Psoas muscle (tissue), 8 donors: ENCODE data around the gene STX18. TPM values are rescaled to one million over a fixed set of nuclear protein-coding genes. Genes with fewer than 3 reads are reported as not detected.

Source experiments
- ATAC-seq, 4 donors: fragments of 200-7000 bp; cut with Tn5 transposase; one replicate each; pipeline ENCODE4 v1.9.1; 2020; ENCODE audit warnings: moderate library complexity in 3 of 4, mild to moderate bottlenecking in 2 of 4
- DNase-seq, 2 donors: peaks; one replicate each; pipeline ENCODE4 v3.0.0-alpha.2; 2020
- H3K27ac ChIP-seq: fragments of 200-600 bp; one replicate; pipeline ENCODE4 v1.8.0; 2022
- H3K27me3 ChIP-seq, 3 donors: fragments of 200-600 bp in 1 of 3; one replicate each; pipeline versions ENCODE4 v1.6.1 to v1.8.0; 2013 to 2022; ENCODE audit warnings: low read length in 2 of 3, mild to moderate bottlenecking in 2 of 3, moderate library complexity in 1 of 3; ENCODE audit not compliant: insufficient read depth in 3 of 3
- H3K36me3 ChIP-seq, 2 donors: fragments of 200-600 bp in 1 of 2; one replicate each; pipeline versions ENCODE4 v1.6.1 to v1.8.0; 2013 to 2022; ENCODE audit warnings: low read depth in 1 of 2, mild to moderate bottlenecking in 1 of 2, moderate library complexity in 1 of 2; ENCODE audit not compliant: insufficient read depth in 1 of 2
- H3K4me1 ChIP-seq: fragments of 200-600 bp; one replicate; pipeline ENCODE4 v1.8.0; 2022
- H3K4me3 ChIP-seq: fragments of 200-600 bp; one replicate; pipeline ENCODE4 v1.8.0; 2022; ENCODE audit warnings: mild to moderate bottlenecking
- H3K9me3 ChIP-seq: fragments of 200-600 bp; one replicate; pipeline ENCODE4 v1.8.0; 2022
- WGBS, 3 donors: extraction: QIAGEN DNeasy Blood & Tissue Kit; methylation state at CpG; one replicate each; pipeline versions ENCODE4 v1.1.6 to v1.1.7; 2013; 5-methylcytosine and 5-hydroxymethylcytosine counted together
- intact Hi-C, 2 donors: fragments of 100-400 bp; cut with DNase I; formaldehyde crosslinking; loops; one replicate each; pipeline versions ENCODE4 v1.11.0 to v1.14.2; 2022
- polyA plus RNA-seq, 3 donors: library from polyadenylated mRNA; stranded (reverse); fragments of 200-250 nt; gene quantifications; one replicate each; pipeline ENCODE4 v1.2.3, GENCODE V29; 2013
- total RNA-seq, 4 donors: library from RNA; stranded (reverse); fragmentation: NEBNext Ultra II Directional in 2 of 4; extraction: Animal tissue kit (Norgen Biotek cat#: 25700) in 2 of 4; gene quantifications; one replicate each; pipeline versions ENCODE4 v1.2.1 to v1.2.4, GENCODE V29; 2021 to 2023
- TF ChIP-seq, protein P1 (sequence below): fragments of 200-600 bp; IDR thresholded peaks from one replicate; pipeline ENCODE4 v1.8.0; 2022; ENCODE audit warnings: antibody characterized with exemption
- donor health status: healthy with polysubstance abuse.
- donor health status: DM: no; HTN: no; CAD: no; lungs with moderate emphysema.
- donor health status: Bipolar disorder and iron deficiency.
- donor health status: healthy.
- donor health status: DM: yes; HTN: yes; CAD: no.
- donor health status: DM: no; HTN: no; CAD: no.
- donor health status: DM: no; HTN: no; CAD: no.
- donor health status: DM: yes; HTN: yes; CAD: no.

The STX18 gene
- total and polyA plus RNA-seq, 7 donors: 12.1 to 29.7 (median 21.1) TPM

GRCh38 chr4:4461178-4461577 lies 80.7 kb downstream of the STX18 start:
- TF ChIP-seq, protein P1, sequence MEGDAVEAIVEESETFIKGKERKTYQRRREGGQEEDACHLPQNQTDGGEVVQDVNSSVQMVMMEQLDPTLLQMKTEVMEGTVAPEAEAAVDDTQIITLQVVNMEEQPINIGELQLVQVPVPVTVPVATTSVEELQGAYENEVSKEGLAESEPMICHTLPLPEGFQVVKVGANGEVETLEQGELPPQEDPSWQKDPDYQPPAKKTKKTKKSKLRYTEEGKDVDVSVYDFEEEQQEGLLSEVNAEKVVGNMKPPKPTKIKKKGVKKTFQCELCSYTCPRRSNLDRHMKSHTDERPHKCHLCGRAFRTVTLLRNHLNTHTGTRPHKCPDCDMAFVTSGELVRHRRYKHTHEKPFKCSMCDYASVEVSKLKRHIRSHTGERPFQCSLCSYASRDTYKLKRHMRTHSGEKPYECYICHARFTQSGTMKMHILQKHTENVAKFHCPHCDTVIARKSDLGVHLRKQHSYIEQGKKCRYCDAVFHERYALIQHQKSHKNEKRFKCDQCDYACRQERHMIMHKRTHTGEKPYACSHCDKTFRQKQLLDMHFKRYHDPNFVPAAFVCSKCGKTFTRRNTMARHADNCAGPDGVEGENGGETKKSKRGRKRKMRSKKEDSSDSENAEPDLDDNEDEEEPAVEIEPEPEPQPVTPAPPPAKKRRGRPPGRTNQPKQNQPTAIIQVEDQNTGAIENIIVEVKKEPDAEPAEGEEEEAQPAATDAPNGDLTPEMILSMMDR: no peak
- no peaks in the 10 kb centered on the region for H3K9me3 ChIP-seq
- intact Hi-C loops: no loop called here
- DNase-seq: no peak
- H3K36me3 ChIP-seq: peaks cover 3 to 45% of the 10 kb centered on the region in 2 donors
- H3K27ac ChIP-seq: no peak overlapping the region
- ATAC-seq: no peak
- no peak overlapping the region for H3K4me3 ChIP-seq
- no peaks in the 10 kb centered on the region for H3K4me1 ChIP-seq
- no peaks in the 10 kb centered on the region for H3K27me3 ChIP-seq

DNA sequence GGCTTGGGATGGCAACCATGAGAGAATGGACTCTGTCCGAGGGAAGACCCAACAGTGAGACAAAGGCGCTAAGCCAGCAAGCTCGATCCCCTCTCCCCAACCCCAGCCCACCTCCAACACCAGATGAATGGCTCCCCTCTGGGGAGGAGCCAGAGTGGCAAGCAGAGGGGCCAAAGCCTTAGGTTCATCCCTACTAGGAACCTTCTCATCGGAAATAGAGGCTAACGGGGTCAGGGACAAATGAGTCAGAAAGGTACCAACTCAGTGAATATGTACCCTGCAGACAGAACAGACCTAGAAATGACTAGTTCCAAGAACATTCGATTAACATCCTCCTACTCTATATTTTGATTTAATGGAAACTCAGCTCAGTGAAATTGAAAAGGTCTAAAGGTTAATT lies 81.1 kb downstream of the STX18 start:
- H3K27me3 ChIP-seq: no peaks in the 10 kb centered on the region
- no peaks in the 10 kb centered on the region for H3K9me3 ChIP-seq
- H3K4me3 ChIP-seq: no peak overlapping the region
- H3K27ac ChIP-seq: no peak overlapping the region
- H3K4me1 ChIP-seq: no peaks in the 10 kb centered on the region
- TF ChIP-seq, protein P1: no peak
- DNase-seq (no peak), ATAC-seq (no peak)
- 93 to 98% (median 97%) methylated on average over 6 of the region's 6 CpGs for WGBS, 3 donors
- intact Hi-C loops: no loop called here
- peaks cover 3 to 45% of the 10 kb centered on the region in 2 donors for H3K36me3 ChIP-seq

DNA sequence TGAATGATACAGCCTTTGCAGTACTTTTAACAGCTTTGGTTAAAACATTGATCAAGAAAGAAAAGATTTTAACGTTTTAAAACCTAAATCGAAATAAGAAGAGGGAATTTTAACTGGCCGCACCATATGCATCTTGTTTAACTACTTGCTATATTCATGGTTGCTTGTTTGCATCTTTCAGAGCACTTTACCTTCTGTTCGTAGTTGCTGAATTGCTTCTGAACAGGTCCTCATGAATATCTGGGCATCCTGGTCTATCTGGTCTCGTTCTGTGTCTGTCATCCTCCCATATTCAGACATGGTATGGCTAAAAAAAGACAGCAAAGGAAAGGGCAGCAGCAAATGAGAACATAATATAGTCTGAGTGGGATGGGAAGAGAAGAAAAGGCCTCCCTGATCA lies 82.7 kb downstream of the STX18 start:
- DNase-seq (no peak), ATAC-seq (no peak)
- H3K9me3 ChIP-seq: no peaks in the 10 kb centered on the region
- H3K4me1 ChIP-seq: no peaks in the 10 kb centered on the region
- peaks cover 6 to 52% of the 10 kb centered on the region in 2 donors for H3K36me3 ChIP-seq
- no peak overlapping the region for H3K27ac ChIP-seq
- no peak overlapping the region for H3K4me3 ChIP-seq
- intact Hi-C loops: no loop called here
- TF ChIP-seq, protein P1: no peak
- no peaks in the 10 kb centered on the region for H3K27me3 ChIP-seq
- WGBS, 3 donors: 92 to 96% (median 93%) methylated on average over 5 of the region's 5 CpGs

DNA sequence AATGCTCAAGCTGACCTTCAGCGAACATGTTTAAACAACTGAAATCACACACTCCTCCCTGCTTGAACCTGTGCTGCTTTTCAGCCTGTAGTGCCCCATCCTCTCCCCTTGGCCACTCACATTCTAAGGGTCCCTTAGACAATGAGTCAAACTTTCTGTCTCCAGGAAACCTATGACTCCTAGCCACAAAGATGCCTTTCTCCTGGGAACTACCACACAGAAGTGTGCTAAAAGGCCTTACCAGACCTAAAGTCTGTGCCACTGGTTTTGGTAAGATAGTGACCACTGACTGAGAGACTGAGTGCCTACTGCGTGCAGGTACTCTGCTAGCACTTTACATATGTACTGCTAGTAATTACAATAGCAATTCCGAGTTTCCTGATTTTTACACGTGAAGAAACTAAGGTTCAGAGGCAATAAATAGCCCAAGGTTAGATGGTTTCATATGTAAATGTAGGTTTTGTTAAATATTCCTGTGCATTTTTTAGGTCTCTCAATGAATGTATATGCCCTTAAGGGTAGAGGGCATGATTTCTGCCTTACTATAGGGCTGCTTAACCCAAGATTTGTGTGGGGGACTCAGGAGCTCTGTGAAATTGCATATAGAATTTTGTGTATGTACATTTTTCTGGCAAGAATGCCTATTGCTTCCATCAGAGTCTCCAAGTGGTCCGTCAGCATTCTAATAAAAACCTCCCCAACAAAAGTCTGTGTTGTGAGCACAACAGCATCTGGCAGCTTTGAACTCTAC lies 83.9 kb downstream of the STX18 start:
- H3K36me3 ChIP-seq: peaks cover 7 to 64% of the 10 kb centered on the region in 2 donors
- DNase-seq: no peak
- intact Hi-C loops: no loop called here
- 69 to 81% (median 73%) methylated on average over 5 of the region's 5 CpGs for WGBS, 3 donors
- TF ChIP-seq, protein P1: no peak
- no peak overlapping the region for H3K4me3 ChIP-seq
- no peaks in the 10 kb centered on the region for H3K9me3 ChIP-seq
- ATAC-seq: no peak
- no peaks in the 10 kb centered on the region for H3K27me3 ChIP-seq
- H3K4me1 ChIP-seq: no peaks in the 10 kb centered on the region
- H3K27ac ChIP-seq: no peak overlapping the region
